ENCODE measurements around the gene SEC23IP. TPM values are rescaled to one million over a fixed set of nuclear protein-coding genes. Genes with fewer than 3 reads are reported as not detected.
A peak's percentile ranks its signal among the peaks of the same experiment; 100 is the strongest.

SEC23IP gene
- total RNA-seq, 4 donors from 2014 or later = 28.7 to 87.4 (median 41.1) TPM

DNA sequence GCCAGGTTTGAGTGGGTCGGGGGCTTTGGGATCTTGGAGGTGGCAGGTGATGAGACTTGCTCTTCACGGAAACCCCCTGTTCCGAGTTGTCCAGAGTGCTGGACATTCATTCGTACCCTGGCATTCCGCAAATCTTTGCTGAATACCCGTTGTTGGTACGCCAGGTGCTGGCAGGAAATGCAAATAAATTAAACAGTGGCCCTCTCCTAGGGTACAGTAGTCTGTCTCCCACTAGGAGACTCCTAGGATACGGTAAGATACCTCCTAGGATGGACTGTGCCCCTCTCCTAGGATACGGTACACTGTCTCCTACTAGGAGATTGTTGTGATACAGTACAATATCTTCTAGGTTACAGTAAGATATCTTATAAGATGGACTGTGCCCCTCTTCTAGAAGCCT lies 544 bp downstream of the SEC23IP start:
- no peak for DNase-seq
- no peaks in the 10 kb centered on the region for H3K9me3 ChIP-seq
- H3K27me3 ChIP-seq = no peaks in the 10 kb centered on the region
- no peak for TF ChIP-seq POLR2A (IDR thresholded peaks at IDR 0.05)
- TF ChIP-seq, protein P1, sequence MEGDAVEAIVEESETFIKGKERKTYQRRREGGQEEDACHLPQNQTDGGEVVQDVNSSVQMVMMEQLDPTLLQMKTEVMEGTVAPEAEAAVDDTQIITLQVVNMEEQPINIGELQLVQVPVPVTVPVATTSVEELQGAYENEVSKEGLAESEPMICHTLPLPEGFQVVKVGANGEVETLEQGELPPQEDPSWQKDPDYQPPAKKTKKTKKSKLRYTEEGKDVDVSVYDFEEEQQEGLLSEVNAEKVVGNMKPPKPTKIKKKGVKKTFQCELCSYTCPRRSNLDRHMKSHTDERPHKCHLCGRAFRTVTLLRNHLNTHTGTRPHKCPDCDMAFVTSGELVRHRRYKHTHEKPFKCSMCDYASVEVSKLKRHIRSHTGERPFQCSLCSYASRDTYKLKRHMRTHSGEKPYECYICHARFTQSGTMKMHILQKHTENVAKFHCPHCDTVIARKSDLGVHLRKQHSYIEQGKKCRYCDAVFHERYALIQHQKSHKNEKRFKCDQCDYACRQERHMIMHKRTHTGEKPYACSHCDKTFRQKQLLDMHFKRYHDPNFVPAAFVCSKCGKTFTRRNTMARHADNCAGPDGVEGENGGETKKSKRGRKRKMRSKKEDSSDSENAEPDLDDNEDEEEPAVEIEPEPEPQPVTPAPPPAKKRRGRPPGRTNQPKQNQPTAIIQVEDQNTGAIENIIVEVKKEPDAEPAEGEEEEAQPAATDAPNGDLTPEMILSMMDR (IDR thresholded peaks at IDR 0.05) = no peak
- peak overlapping the region; percentile 78 to 86 (median 80) for H3K27ac ChIP-seq
- H3K36me3 ChIP-seq = no peaks in the 10 kb centered on the region
- peak overlapping the region; percentile 61 to 79 (median 70) for H3K4me3 ChIP-seq
- H3K4me1 ChIP-seq = peaks cover 0 to 43% (median 7%) of the 10 kb centered on the region in 4 donors

DNA sequence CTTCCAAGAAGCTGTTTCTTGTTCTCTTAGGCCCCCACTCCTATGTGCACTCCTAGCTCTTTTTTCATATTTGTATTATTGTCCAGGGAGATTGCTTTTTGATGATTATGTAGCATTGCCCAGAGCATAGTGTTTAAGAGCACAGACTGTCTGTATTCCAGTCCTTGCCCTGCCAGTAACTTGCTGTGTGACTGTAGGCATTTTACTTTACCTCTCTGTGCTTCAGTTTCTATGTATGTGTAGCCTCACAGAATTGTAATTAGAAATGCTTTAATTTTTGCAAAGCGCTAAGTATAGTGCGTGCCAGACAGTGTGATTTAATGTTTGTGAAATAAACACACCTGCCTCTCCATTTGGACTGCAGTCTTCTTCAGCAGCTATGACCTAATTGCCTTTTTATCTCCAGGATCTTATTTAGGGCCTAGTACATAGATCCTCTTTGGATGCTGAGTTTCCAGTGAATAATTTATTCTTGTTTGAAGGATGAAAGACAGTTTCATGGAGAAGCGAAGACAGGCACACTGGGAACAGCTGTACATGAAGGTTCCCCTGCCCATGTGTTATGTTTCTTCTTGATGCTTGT lies 1.4 kb downstream of the SEC23IP start:
- H3K36me3 ChIP-seq = peaks cover 0 to 5% (median 0%) of the 10 kb centered on the region in 3 donors
- H3K4me1 ChIP-seq = peaks cover 0 to 43% (median 7%) of the 10 kb centered on the region in 4 donors
- no peak overlapping the region for H3K27ac ChIP-seq
- TF ChIP-seq POLR2A (IDR thresholded peaks at IDR 0.05) = no peak
- TF ChIP-seq, protein P1 (IDR thresholded peaks at IDR 0.05) = no peak
- H3K27me3 ChIP-seq = no peaks in the 10 kb centered on the region
- peak overlapping the region in 2 of 4 donors; percentile 75 to 79 for H3K4me3 ChIP-seq
- no peaks in the 10 kb centered on the region for H3K9me3 ChIP-seq
- DNase-seq = no peak

DNA sequence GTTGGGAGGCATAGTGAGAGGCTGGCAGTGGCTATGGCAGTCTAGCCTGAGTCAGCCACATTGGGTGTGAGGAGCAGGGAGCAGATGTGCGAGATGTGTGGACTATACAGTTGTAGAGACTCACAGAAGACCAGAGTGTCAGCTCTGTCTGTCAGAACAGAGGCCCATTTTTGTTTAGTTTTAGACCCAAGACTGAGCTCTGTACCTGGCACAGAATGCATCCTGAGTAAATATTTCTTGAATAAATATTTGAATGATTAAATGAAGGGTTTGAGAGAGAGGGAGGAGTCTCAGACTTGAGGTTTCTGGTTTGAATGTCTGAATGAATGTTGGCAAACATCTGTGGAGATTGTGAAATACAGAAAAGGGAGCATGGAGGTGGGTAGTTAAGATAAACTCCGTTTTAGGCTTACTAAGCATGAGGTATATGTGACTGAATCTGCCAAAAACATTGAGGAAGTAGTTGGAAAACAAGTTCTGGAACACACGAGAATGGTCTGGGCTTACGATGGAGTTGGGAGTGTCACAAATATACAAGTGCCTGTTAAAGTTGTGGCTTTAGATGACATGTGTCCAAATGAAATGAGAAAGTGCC lies 3.6 kb downstream of the SEC23IP start:
- Histone ChIP-seq H3K27ac (peak overlapping the region in 2 of 4 donors; percentile 8 to 44), H3K9me3 (no peaks in the 10 kb centered on the region), H3K27me3 (no peaks in the 10 kb centered on the region), H3K4me1 (peaks cover 0 to 43% (median 7%) of the 10 kb centered on the region in 4 donors), H3K36me3 (peaks cover 0 to 9% (median 0%) of the 10 kb centered on the region in 3 donors), H3K4me3 (no peak overlapping the region)
- no peak for TF ChIP-seq POLR2A (IDR thresholded peaks at IDR 0.05)
- TF ChIP-seq, protein P1 (IDR thresholded peaks at IDR 0.05) = no peak
- no peak for DNase-seq

DNA sequence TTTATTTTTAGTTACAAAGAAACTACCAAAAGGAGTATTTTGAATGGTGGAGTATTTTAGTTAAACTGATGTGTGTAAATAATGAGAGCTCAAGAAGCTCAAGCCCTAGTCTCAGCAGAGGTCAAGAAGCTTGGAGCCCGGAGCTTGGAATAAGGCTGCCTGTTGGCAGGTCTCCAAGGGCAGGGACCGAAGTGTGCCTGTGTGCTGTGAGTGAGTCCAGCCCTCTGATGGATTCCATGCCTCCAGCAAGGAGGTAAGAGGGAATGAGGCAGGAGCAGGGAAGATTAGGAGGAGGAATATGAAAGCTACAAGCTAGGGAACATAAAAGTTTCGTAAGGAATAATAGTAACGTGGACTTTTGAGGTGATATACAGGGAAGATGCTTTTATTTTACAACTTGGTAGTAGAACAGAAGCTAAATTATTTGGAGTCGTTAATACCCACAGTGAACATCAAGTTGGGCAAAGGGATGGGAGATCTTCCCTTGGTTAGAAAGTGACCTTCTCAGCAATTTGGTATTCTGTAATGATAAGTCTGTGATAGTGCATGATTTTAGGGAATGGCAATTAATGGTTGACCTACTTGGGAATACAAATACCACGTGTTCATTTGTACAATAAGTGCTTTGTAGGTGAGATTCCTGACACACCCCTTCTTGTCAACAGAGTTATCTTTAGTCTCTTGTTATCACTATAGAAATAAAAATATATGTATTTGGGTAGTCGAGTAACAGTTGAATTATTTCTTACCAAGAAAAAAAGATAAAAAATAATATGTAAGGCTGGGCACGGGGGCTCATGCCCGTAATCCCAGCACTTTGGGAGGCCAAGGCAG lies 4.6 kb downstream of the SEC23IP start:
- no peaks in the 10 kb centered on the region for H3K27me3 ChIP-seq
- H3K4me1 ChIP-seq = peaks cover 0 to 43% (median 7%) of the 10 kb centered on the region in 4 donors
- no peaks in the 10 kb centered on the region for H3K9me3 ChIP-seq
- DNase-seq = peak in 2 of 3 donors; percentile 75 to 76
- TF ChIP-seq, protein P1 (IDR thresholded peaks at IDR 0.05) = no peak
- no peak for TF ChIP-seq POLR2A (IDR thresholded peaks at IDR 0.05)
- peaks cover 0 to 9% (median 0%) of the 10 kb centered on the region in 3 donors for H3K36me3 ChIP-seq
- peak overlapping the region in 2 of 4 donors; percentile 40 to 44 for H3K27ac ChIP-seq
- no peak overlapping the region for H3K4me3 ChIP-seq

DNA sequence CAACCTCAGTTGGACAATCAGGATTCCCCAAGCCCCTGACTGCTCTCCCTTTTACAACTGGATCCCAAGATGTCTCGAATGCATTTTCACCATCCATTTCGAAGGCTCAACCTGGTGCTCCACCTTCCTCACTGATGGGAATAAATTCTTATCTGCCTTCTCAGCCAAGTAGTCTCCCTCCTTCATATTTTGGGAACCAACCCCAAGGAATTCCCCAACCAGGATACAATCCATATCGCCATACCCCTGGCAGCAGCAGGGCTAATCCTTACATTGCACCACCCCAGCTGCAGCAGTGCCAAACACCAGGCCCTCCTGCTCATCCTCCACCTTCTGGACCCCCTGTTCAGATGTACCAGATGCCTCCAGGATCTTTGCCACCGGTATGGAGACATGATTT lies 6.0 kb downstream of the SEC23IP start:
- H3K27ac ChIP-seq = no peak overlapping the region
- DNase-seq = no peak
- peaks cover 0 to 21% (median 0%) of the 10 kb centered on the region in 3 donors for H3K36me3 ChIP-seq
- no peak for TF ChIP-seq POLR2A (IDR thresholded peaks at IDR 0.05)
- TF ChIP-seq, protein P1 (IDR thresholded peaks at IDR 0.05) = no peak
- H3K9me3 ChIP-seq = no peaks in the 10 kb centered on the region
- H3K27me3 ChIP-seq = no peaks in the 10 kb centered on the region
- no peak overlapping the region for H3K4me3 ChIP-seq
- H3K4me1 ChIP-seq = peaks cover 0 to 37% (median 5%) of the 10 kb centered on the region in 4 donors

Measured in Peyer's patch (tissue), 4 donors.